Caco-2 (cell line): Measurements from ENCODE around the gene GALNTL6. TPM values are rescaled to one million over a fixed set of nuclear protein-coding genes. Genes with fewer than 3 reads are reported as not detected.

Experiments
- BruUV-seq: library from RNA; stranded (reverse); fragments of 400-500 nt; replicated peaks from 2 replicates; lab custom pipeline; 2021; lab: Mats Ljungman, UMichigan
- CTCF ChIA-PET: fragments of 300-600 bp; sonication (Branson Sonifier 250); formaldehyde crosslinking; loops from one replicate; lab custom pipeline; 2022; ENCODE audit warnings: antibody characterized with exemption; lab: Charles Lee
- POLR2A ChIA-PET: fragments of 300-600 bp; sonication (Branson Sonifier 250); formaldehyde crosslinking; loops from one replicate; lab custom pipeline; 2022; ENCODE audit warnings: antibody characterized with exemption; lab: Charles Lee
- DNase-seq, 2 experiments: peaks; one replicate each; pipeline versions ENCODE4 v3.0.0 to v3.0.0-alpha.2; 2020 to 2022
- H3K27me3 ChIP-seq: replicated peaks from 2 replicates; pipeline ENCODE4 v1.6.0; 2011; ENCODE audit warnings: low read length; ENCODE audit not compliant: control insufficient read depth, insufficient read depth
- H3K36me3 ChIP-seq: 2 replicates; pipeline ENCODE4 v1.5.1; 2011; ENCODE audit warnings: low read length; ENCODE audit not compliant: control insufficient read depth, insufficient read depth
- H3K4me1 ChIP-seq: fragments of 250-450 bp; sonication (Bioruptor Pico); 2 replicates; pipeline ENCODE4 v1.5.1; 2020; ENCODE audit warnings: mild to moderate bottlenecking
- H3K4me3 ChIP-seq: 2 replicates; pipeline ENCODE4 v1.5.1; 2011; ENCODE audit warnings: low read depth, mild to moderate bottlenecking, control low read depth, low read length
- H3K9me3 ChIP-seq: fragments of 250-450 bp; sonication (Bioruptor Pico); 2 replicates; pipeline ENCODE4 v1.5.1; 2020; ENCODE audit warnings: mild to moderate bottlenecking, moderate library complexity
- H3K27ac Mint-ChIP-seq: one replicate; pipeline ENCODE4 v1.8.0; 2022; ENCODE audit warnings: mixed read lengths; ENCODE audit not compliant: unreplicated experiment
- H3K27me3 Mint-ChIP-seq: one replicate; pipeline ENCODE4 v1.8.0; 2022; ENCODE audit warnings: mixed read lengths; ENCODE audit not compliant: insufficient read depth, unreplicated experiment
- H3K36me3 Mint-ChIP-seq: one replicate; pipeline ENCODE4 v1.8.0; 2022; ENCODE audit warnings: mild to moderate bottlenecking, mixed read lengths; ENCODE audit not compliant: insufficient read depth, unreplicated experiment
- H3K4me1 Mint-ChIP-seq: one replicate; pipeline ENCODE4 v1.8.0; 2022; ENCODE audit warnings: low read depth, mixed read lengths; ENCODE audit not compliant: unreplicated experiment
- H3K4me3 Mint-ChIP-seq: one replicate; pipeline ENCODE4 v1.8.0; 2022; ENCODE audit warnings: mild to moderate bottlenecking, moderate library complexity, mixed read lengths; ENCODE audit not compliant: unreplicated experiment
- H3K9me3 Mint-ChIP-seq: one replicate; pipeline ENCODE4 v1.8.0; 2022; ENCODE audit warnings: mixed read lengths; ENCODE audit not compliant: unreplicated experiment
- CTCF ChIP-seq, 2 experiments: fragments of 200-600 bp in 1 of 2; IDR thresholded peaks; 1 replicate in 1 of 2; 2 replicates in 1 of 2; pipeline versions ENCODE4 v1.5.1 to v1.8.0; 2011 to 2022; ENCODE audit warnings: antibody characterized with exemption in 1 of 2, control low read depth in 1 of 2, inconsistent platforms in 1 of 2, low read depth in 1 of 2, low read length in 1 of 2, mild to moderate bottlenecking in 1 of 2, moderate library complexity in 1 of 2; ENCODE audit not compliant: insufficient read depth in 1 of 2, severe bottlenecking in 1 of 2, unreplicated experiment in 1 of 2
- intact Hi-C: fragments of 100-400 bp; cut with micrococcal nuclease; formaldehyde crosslinking; loops from one replicate; pipeline ENCODE4 v1.10.0; 2022; ENCODE audit not compliant: unreplicated experiment
- total RNA-seq: library from RNA; stranded (reverse); gene quantifications from 2 replicates; pipeline ENCODE4 v1.2.3, GENCODE V29; 2022

The GALNTL6 gene
- total RNA-seq, 1 experiment from 2014 or later, result not detected

DNA sequence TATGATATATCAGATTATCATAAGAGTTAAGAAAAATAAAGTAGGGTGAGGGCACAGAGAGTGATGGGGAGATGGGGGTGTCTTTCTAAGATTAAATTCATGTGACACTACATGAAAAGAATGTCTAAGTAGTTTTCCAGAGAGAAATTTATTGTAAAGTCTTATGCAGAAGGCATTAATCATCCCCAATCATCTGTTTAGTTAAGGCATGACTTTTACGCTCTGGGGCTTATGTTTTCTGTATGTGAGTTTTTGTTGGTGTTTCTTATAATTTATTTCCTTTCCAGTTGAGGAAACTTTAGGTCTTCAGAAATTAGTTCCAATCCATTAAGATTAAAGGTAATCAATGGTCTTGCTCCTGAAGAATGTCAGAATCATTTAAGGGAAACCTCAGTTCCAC lies 972.4 kb downstream of the GALNTL6 start:
- H3K9me3 Mint-ChIP-seq, result no peaks in the 10 kb centered on the region
- no peaks in the 10 kb centered on the region for H3K27me3 ChIP-seq
- no peak for DNase-seq
- H3K36me3 Mint-ChIP-seq, result no peaks in the 10 kb centered on the region
- H3K4me1 ChIP-seq, result no peaks in the 10 kb centered on the region
- no peaks in the 10 kb centered on the region for H3K27me3 Mint-ChIP-seq
- ChIA-PET CTCF (no interaction called here), POLR2A (no interaction called here)
- H3K4me1 Mint-ChIP-seq, result no peaks in the 10 kb centered on the region
- no TSS peak for BruUV-seq
- H3K4me3 Mint-ChIP-seq, result no peak overlapping the region
- H3K4me3 ChIP-seq, result no peak overlapping the region
- no peaks in the 10 kb centered on the region for H3K36me3 ChIP-seq
- intact Hi-C loops, result no loop called here
- TF ChIP-seq CTCF (IDR thresholded peaks at IDR 0.05; ENCODE audit: insufficient read depth in 1 of 2, low read depth in 1 of 2, low read length in 1 of 2, severe bottlenecking in 1 of 2, unreplicated experiment in 1 of 2), result no peak
- H3K27ac Mint-ChIP-seq, result no peak overlapping the region
- H3K9me3 ChIP-seq, result no peaks in the 10 kb centered on the region

- Histone ChIP-seq H3K36me3 (no peaks in the 10 kb centered on the region), H3K9me3 (no peaks in the 10 kb centered on the region), H3K4me1 (no peaks in the 10 kb centered on the region), H3K4me3 (no peak overlapping the region), H3K27me3 (no peaks in the 10 kb centered on the region)
- no TSS peak for BruUV-seq
- Mint-ChIP-seq H3K4me3 (no peak overlapping the region), H3K9me3 (no peaks in the 10 kb centered on the region), H3K4me1 (no peaks in the 10 kb centered on the region), H3K27me3 (no peaks in the 10 kb centered on the region), H3K36me3 (no peaks in the 10 kb centered on the region), H3K27ac (no peak overlapping the region)
- no peak for DNase-seq
- intact Hi-C loops, result no loop called here
- no peak for TF ChIP-seq CTCF (IDR thresholded peaks at IDR 0.05; ENCODE audit: insufficient read depth in 1 of 2, low read depth in 1 of 2, low read length in 1 of 2, severe bottlenecking in 1 of 2, unreplicated experiment in 1 of 2)
- POLR2A ChIA-PET, result no interaction called here
- CTCF ChIA-PET, result no interaction called here
Measured at GRCh38 chr4:172786039-172786792, 973.0 kb downstream of the GALNTL6 start.

DNA sequence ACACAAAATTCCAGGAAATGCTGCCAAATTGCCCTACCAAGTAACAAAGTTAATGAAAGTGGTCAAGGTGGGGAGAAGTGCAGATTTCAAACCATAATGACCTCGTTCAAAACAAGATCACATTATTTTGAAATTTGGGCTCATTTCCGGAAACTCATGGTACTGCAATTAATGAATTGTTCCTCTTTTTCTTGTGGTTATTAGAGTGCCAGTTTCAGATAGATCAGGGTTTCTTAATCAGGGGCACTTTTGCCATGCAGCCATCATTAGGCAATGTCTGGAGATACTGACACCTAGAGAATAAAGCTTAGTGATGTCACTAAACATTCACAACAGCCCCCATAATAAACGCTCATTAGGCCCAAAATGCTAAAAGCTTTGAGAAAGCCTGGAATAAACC lies 973.9 kb downstream of the GALNTL6 start:
- Histone ChIP-seq H3K36me3 (no peaks in the 10 kb centered on the region), H3K27me3 (no peaks in the 10 kb centered on the region), H3K4me1 (no peaks in the 10 kb centered on the region), H3K4me3 (no peak overlapping the region), H3K9me3 (no peaks in the 10 kb centered on the region)
- no peak for TF ChIP-seq CTCF (IDR thresholded peaks at IDR 0.05; ENCODE audit: insufficient read depth in 1 of 2, low read depth in 1 of 2, low read length in 1 of 2, severe bottlenecking in 1 of 2, unreplicated experiment in 1 of 2)
- BruUV-seq, result no TSS peak
- H3K4me3 Mint-ChIP-seq, result no peak overlapping the region
- H3K27me3 Mint-ChIP-seq, result no peaks in the 10 kb centered on the region
- no peaks in the 10 kb centered on the region for H3K36me3 Mint-ChIP-seq
- intact Hi-C loops, result no loop called here
- H3K27ac Mint-ChIP-seq, result no peak overlapping the region
- no peak for DNase-seq
- H3K9me3 Mint-ChIP-seq, result no peaks in the 10 kb centered on the region
- H3K4me1 Mint-ChIP-seq, result no peaks in the 10 kb centered on the region
- POLR2A ChIA-PET, result no interaction called here
- CTCF ChIA-PET, result no interaction called here
